ENCODE measurements around the gene MRPL10. TPM values are rescaled to one million over a fixed set of nuclear protein-coding genes. Genes with fewer than 3 reads are reported as not detected.

Gene MRPL10
- polyA plus RNA-seq, 4 donors, result 36.6 to 56.8 (median 50.0) TPM

DNA sequence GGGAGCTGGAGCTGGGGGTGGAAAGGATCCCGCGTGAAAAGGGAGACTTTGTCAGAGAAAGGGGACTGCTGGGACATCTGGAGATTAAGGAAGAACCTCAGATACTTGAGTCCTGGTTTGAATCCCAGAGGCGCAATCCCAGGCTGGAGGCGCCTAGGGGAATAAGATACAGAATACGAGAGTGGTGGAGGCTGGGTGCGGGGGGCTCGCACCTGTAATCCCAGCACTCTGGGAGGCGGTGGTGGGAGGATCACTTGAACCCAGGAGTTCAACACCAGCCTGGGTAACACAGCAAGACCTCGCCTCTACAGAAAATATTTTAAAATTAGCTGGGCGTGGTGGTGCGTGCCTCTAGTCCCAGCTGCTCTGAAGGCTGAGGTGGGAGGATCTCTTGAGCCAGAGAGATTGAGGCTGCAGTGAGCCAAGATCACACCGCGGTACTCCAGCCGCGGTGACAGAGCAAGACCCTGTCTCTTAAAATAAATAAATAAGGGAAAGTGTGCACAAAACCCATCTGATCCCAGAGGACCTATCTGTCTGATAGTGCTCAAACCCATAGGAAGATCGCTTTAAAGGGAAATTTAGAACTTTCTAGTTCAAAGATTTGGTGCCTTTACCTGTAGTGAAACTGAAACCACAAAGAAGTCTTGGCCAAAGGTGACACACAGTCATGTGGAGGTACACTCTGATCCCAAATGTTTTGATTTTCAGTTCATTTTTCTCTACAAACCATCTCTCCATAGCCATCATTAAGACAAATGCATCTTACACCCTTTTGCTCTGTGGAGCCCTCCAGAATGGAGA, 10.3 kb upstream of the MRPL10 start:
- no peak for DNase-seq (ENCODE audit: low read depth in 4 of 4, low spot score in 3 of 4)

DNA sequence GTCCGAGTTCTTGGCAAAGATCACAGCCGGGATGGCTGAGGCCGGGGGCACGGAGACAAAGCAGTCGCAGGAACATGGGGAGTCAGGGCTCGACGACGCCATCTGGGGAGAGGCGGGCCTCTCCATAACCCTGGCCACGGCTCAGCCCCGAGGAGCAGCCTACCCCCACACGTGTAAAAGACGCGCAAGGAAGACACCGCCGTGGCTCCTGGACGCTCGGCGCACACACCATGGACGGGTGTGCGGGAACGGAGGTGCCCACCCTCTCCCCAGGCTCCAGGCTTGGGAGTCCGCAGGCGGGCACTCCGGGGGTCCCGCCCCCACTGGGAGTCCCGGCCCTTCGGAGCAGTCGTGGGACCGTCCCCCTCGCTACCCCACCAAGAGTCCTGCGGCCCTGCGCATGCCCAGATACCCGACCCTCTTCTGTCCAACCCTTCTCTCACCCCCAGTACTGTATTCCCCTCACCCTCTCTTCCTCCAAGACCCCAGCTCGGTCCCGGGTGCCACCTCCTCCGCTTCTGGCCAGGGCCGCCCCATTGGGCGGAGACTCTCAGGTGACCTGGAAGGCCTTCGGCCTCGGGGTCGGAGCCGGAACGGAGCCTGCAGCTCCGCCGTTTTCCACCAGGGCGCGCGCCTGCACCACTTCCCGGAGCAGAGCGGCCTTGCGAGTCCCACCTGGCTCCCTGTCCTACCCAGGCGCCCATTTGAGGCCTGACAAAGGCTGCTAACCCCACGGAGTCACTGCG, 9.6 kb upstream of the MRPL10 start, which contains the start of gene SCRN2:
Gene SCRN2 (minus strand): TSS at position 532 of the 746 bp plus-strand sequence. CDS start 430 bp downstream, at position 102.
- peak; percentile 73 to 81 (median 76) for DNase-seq (ENCODE audit: low read depth in 4 of 4, low spot score in 3 of 4)

DNA sequence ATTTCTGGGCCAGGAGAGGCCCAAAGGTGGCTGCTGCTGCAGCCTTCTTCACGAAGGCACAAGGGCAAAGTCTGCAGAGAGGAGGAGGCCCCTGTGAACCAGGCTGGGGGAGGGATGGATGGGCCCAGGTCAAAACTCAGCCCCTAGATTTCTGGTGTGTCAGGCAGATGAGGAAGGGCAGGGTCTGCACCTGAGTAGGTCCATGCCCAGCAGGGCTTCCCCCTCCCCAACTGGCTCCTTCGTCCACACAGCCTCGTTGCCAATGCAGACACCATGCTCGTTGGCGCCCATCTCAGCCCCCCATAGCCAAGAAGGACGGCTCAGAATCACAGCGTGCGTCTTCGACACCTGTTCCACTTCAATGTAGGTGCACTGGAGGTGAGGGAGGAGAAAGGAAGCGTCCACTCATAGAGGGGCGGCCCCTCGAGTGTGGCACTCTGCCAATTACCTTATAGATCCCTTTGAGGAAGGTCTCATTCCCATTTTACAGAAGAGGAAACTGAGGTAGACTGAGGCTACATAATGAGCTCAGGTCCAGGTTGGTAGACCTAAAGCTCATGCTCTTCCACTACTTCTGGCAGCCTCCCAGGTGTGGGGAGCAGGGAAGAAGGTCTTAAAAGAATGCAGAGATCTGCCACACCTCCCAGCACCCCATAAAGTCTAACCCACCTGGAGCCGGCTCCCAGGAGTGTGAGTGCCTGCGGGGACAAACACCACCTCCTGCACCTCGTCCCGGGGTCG, 8.8 kb upstream of the MRPL10 start:
- no peak for DNase-seq (ENCODE audit: low read depth in 4 of 4, low spot score in 3 of 4)

DNA sequence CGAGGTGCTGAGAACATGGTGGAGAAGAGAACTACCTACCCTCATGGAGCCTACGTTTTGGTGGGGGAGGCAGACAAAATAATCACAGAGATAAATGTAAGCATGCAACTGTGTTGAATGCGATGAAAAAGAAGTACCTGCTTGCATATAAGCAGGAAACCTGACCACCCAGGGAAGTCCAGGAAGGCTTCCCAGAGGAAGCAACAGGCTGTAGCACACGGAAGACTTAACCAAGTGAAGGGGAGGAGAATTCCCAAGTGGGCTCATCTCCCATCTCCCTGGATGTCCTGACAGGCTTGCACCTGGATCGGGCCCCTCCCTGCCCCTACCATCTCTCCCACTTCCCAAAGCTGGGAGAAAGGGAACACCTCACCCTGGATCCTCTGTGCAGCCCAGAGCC, 7.7 kb upstream of the MRPL10 start:
- DNase-seq (ENCODE audit: low read depth in 4 of 4, low spot score in 3 of 4), result no peak

DNA sequence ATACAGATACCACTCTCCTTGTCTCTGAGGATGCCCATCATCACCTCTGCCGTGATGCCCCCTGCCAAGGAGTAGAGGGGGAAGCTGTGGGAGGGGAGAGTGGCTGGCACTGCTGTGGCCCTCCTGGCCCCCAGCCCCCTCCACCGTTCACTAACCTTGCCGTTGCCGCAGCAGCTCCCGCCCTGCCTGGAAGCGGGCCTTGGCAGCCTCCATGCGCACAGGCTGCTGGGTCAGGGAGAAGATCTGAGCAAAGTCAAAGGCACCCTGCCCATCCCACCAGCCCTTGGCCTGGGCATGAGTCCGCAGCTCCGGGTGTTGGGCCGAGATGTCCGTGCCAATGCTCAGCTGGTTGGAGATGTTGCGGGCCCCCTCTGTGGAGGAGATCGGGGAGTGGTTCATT, 7.3 kb upstream of the MRPL10 start:
- no peak for DNase-seq (ENCODE audit: low read depth in 4 of 4, low spot score in 3 of 4)

DNA sequence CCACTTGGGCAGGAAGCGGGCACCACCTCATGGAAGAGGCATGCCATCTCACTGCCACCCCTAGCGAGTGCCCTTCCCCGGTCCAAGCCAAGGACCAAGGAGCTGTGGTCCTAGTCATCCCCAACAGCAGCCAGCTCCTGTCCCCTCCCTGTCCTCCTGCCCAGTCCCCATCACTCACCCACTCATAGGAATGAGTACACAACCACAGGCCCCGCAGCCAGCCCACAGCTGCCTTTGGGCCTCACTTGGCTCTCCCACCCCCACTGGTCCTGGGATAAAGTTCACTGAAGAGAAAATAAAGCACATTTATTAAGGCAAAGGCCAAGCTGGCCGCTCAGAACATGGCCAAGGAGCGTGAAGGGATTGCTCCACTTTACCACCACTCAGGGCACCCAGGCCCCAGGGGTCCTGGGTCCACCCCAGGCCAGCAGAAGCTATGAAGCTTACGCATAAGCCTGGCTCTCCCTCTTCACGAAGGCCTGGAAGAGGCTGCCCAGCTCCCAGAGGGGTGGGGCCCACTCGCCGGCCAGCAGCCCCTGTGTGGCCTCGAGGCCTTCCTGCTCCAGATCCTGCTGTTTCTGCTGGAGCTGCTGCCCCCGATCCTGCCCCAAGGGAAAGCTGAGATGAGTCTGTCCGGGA, 6.2 kb upstream of the MRPL10 start:
- no peak for DNase-seq (ENCODE audit: low read depth in 4 of 4, low spot score in 3 of 4)

DNA sequence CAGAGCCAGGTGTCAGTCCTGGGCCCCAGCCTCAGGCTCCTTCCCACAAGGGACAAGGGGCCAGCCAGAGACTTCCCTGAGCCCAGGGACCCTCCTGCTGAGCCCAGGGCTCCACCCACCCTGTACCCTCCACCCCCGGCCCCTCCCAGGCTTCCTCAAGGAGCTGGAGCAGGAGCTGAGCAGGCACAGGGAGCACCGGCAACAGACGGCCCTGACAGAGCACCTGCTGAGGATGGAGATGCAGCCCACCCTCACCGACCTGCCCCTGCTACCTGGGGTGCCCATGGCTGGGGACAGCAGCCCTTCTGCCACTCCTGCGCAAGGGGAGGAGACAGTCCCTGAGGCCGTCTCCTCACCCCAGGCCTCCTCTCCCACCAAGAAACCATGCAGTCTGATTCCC, 5.3 kb upstream of the MRPL10 start:
- no peak for DNase-seq (ENCODE audit: low read depth in 4 of 4, low spot score in 3 of 4)

DNA sequence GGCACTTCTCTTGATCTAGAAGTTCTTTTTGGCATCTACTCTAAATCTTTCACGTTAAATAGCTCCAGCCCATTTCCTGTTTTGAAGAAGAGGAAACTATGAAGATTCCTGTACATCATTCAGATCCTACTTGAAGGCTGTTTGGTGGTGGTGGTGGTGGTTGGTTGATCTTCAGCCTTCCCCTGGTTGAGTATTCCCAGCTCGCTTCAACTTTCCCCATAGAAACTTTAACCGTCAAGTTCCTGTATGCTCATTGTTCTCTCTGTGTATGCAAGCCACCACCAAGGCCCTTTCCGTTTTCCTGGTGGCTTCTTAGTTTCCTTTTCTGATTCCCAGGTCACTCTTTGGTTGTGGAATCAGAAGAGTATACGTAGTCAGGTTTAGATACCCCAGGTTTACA, 3.4 kb upstream of the MRPL10 start:
- no peak for DNase-seq (ENCODE audit: low read depth in 4 of 4, low spot score in 3 of 4)

DNA sequence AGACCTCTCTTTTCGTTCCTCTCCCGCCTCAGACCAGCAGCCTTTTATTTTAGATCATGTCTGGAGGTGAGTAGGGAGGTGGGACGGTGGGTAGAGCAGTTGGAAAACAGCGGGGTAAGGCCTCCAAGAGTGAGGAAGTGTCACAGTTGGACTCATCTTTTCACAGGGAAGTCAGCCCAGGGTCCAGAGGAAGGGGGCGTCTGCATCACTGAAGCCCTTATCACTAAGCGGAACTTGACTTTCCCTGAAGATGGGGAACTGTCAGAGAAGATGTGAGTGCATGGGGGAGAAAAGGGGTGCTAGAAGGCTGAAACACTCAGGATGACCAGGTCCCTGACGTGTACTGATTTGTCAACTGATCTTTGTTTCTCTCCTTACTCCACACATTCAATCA, 590 bp upstream of the MRPL10 start:
- no peak for DNase-seq (ENCODE audit: low read depth in 4 of 4, low spot score in 3 of 4)

DNA sequence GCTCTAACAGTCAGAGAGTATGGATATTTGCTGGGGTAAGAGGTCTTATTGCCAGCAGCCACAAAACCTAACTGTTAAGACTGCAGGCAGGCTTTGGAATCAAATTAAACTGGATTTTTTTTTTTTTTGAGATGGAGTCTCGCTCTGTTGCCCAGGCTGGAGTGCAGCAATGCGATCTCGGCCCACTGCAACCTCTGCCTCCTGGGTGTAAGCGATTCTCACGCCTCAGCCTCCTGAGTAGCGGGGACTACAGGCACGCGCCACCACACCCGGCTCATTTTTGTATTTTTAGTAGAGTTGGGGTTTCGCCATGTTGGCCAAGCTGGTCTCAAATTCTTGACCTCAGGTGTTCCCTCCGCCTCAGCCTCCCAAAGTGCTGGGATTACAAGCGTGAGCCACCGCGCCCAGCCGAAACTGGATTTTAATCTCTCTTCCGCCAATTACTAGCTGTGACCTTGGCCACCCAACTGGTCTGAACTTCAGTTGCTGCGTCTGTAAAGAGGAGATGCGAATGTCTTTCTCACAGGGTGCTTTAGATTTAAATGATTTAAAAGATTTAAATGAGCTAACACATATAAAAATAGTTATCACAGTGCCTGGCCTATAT, 842 bp downstream of the MRPL10 start:
- no peak for DNase-seq (ENCODE audit: low read depth in 4 of 4, low spot score in 3 of 4)

DNA sequence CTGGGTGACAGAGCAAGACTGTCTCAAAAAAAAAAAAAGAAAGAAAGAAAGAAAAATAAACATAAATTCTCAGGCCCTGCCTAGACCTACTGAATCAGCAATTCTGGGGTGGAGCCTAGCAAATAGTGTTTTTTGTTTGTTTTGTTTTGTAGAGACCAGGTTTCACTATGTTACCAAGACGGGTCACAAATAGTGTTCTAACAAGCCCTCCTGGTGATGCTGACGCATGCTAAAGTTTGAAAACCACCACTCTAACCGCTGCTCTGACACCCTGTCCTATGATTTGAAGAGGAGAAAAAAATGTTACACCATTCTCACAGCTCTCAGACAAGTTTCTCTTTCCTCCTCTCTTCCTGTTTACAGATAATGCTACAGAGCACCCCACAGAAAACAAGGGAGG, 1.5 kb downstream of the MRPL10 start:
- DNase-seq (ENCODE audit: low read depth in 4 of 4, low spot score in 3 of 4), result no peak

DNA sequence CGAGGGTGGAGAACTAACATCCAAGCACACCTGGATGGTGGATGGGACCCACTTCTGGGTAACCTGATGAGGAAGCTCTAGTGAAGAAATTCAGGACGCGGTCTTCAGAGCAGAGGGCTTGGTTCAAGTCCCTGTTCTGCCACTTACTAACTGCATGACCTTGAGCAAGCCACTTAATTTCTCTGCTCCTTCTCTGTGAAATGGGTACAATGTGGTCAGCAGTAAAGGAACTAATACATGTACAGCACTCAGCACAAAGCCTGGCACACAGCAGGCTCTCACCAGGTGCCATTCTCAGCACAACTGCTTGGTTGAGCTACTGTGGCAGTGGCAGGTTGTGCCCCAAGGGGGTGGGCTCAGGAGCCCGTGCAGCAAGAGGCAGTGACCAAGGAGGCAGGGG, 7.8 kb downstream of the MRPL10 start:
- no peak for DNase-seq (ENCODE audit: low read depth in 4 of 4, low spot score in 3 of 4)

DNA sequence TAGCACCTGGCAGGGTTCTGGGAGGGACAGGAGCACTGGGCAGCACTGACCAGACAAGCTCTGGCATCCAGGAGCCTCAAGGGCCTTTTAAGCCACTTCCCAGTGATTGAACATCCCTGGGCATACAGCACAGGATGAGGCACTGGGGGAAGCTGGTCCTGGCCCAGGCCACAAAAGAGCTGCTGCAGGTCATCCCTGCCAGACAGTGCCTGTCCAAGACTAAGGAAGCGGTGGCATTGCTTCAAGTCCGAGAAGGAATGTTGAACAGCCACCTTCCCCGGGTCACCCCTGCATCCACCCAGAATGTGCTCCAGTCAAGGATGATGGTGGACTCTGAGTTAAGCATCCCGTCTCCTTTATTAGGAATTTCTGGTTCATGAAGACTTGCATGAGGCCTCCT, 8.6 kb downstream of the MRPL10 start:
- no peak for DNase-seq (ENCODE audit: low read depth in 4 of 4, low spot score in 3 of 4)

DNA sequence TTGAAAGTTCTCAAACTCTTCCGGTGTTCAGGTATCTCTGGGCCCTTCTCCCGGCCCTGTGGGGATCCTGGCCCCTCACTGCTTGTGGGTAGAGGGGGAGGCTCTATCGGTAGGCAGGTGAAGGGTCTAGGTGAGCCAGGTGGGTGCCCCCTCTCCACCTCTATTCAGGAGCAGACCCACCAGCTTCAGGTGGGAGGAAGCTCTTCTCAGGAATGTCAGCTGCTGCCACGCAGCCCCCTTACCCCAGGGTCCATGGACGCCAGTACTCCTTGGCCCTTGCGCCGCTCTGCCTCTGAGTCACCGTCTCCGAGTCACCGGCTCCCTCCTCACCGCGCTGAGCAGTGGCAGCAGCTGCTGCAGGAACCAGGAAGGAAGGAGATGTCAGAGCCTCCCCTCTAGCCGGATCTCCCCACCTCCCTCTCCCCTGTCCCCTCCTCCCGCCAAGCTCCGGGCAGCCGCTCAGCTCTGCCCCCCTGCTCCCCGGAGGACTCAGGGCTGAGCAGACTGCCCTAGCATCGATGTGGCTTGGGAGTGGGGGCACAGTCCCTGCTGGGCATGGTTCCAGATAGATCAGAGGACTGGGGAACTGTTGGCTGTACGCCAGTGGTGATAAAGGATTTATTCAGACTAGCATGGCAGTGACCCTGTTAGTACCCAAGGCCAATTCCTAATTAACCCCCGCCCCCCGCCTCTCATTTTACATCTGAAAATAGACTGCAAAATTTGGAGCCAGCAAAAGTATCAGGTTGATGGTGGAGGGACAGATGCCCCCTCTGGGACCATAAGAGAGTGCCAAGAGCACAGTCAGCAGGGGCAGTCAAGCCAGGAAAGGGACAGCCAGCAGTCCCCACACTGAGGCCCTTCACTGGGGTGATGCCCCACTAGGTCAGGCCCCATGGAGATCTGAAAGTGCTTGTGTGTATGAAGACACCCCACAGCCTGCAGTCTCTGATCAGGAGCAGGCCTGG, 9.6 kb downstream of the MRPL10 start, which contains the start of gene OSBPL7:
Gene OSBPL7 (minus strand): TSS at position 371 of the 968 bp plus-strand sequence. CDS start 1,516 bp downstream, outside the sequence.
- peak in 2 of 4 donors; percentile 49 to 60 for DNase-seq (ENCODE audit: low read depth in 4 of 4, low spot score in 3 of 4)

DNA sequence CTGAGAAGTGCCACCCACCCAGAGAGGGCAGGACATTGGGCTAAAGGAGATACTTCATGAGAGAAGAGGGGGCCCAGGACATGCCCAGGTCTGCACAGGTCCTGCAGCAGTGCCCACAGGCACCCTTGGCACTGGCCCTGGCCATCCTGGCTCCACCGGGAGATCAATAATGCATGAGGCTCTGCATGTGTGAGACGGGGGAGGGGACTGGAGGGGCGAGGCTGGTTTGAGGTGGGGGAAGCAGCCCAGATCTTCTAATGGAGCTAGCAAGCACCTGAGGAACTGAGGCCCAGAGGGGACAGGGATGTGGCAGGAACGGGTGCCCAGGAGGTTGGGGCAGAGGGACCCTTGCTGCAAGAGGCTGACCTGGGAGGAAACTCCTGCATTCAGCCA, 10.3 kb downstream of the MRPL10 start:
- no peak for DNase-seq (ENCODE audit: low read depth in 4 of 4, low spot score in 3 of 4)

DNA sequence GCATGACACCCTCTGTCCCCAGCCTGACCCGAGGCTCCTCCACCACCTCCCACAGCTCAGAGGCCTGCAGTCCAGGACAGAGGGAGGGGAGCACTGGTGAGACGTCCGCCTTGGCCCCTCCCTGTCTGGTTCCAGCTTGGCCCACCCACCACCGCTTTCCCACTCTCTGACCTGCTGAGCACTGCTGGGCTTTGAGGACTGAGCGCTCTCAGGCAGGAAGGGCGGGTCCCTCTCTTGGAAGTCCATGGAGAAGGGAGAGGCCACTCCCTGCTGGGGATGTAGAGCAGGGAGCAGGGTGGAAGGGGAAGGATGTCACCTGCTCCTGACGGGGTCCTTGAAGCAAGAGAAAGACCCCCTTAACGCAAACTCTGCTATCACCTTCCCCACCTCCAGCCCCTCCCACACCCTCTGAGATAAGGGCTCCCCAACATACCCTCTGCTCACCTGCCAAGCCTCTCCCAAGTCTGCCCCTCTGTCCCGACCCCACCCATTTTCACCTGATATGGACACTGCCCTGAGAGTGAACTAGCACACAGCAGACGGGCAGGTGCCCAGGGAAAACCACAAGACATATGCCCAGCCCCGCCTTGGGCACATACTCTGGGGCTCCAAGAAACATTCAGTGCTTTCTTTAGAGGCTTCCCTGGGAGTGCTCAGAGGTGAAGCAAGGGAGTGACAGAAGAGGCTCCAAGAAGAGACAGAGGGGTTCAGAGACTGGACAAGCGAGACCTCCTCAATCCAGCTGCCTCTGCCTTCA, 11.1 kb downstream of the MRPL10 start:
- DNase-seq (ENCODE audit: low read depth in 4 of 4, low spot score in 3 of 4), result no peak

DNA sequence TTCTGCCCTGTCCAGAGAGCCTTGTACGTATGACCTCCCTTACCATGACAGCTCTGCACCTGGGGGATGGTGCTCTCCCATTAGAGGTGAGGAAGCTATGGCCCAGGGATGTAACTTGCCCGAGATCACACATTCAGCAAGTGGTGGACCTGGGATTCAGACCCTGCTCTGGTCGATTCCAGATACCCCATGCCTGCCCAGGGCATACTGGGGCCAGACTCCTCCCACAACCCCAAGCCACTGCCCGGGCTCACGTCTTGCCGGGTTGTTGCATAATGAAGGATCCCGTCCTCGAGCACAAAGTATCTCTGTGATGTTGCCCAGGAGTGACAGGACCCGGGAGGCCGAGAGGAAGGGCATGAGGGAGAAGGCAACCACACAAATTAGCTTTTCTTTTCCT, 11.9 kb downstream of the MRPL10 start:
- no peak for DNase-seq (ENCODE audit: low read depth in 4 of 4, low spot score in 3 of 4)

DNA sequence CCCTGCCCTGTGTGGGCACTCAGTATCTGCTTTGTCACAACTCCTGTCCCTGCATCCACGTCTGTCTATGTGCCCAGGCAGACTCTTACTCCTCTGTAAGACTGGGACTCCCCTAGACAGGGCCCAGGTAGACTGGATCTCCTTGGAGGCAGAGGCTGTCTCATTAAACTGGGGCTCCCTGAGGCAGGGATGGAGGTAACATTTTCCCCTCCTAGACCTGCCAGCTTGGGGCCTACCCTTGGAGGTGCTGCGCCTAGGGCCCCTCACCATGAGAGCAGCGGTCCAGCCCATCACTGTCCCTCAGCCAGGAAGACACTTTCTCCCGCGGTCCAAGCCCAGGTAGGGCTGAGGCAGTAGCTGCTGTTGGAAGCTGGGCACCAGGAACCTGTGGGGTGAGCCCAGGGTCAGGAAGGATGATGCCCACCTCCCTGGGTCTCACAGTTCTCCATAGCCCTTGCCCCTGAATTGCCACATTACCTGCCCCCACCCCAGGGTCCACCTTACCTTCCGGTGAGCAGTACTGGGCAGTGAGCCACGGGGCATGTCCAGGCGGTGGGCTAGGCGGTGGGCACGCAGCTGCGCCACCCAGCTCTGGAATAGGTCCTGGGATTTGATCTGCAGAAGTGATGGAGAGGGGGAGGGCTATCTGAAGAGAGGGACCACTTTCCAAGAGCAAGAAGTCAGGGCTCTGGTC, 13.2 kb downstream of the MRPL10 start:
- DNase-seq (ENCODE audit: low read depth in 4 of 4, low spot score in 3 of 4), result no peak
